Measurements from ENCODE around the gene SLC9A3.

GRCh38 chr5:523441-524222 lies 617 bp downstream of the SLC9A3 start:
- TF ChIP-seq, protein P1, sequence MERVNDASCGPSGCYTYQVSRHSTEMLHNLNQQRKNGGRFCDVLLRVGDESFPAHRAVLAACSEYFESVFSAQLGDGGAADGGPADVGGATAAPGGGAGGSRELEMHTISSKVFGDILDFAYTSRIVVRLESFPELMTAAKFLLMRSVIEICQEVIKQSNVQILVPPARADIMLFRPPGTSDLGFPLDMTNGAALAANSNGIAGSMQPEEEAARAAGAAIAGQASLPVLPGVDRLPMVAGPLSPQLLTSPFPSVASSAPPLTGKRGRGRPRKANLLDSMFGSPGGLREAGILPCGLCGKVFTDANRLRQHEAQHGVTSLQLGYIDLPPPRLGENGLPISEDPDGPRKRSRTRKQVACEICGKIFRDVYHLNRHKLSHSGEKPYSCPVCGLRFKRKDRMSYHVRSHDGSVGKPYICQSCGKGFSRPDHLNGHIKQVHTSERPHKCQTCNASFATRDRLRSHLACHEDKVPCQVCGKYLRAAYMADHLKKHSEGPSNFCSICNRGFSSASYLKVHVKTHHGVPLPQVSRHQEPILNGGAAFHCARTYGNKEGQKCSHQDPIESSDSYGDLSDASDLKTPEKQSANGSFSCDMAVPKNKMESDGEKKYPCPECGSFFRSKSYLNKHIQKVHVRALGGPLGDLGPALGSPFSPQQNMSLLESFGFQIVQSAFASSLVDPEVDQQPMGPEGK (CRISPR knock-in tag; IDR thresholded peaks at IDR 0.05; ENCODE audit: borderline replicate concordance): no peak
- TF ChIP-seq ZFP3 (CRISPR knock-in tag; IDR thresholded peaks at IDR 0.05): no peak
- no peak for TF ChIP-seq ZNF565 (CRISPR knock-in tag; conservative IDR thresholded peaks at IDR 0.05; ENCODE audit: low read depth)
- no peak for TF ChIP-seq ZNF8 (CRISPR knock-in tag; IDR thresholded peaks at IDR 0.05)
- no peak for TF ChIP-seq ESRRG (CRISPR knock-in tag; IDR thresholded peaks at IDR 0.05)
- TF ChIP-seq POU6F1 (CRISPR knock-in tag; IDR thresholded peaks at IDR 0.05; ENCODE audit: borderline replicate concordance, low read depth): no peak

All from SK-N-SH treated with all-trans-retinoic acid at 6 μM for 48 hours (cell line).